Activated CD8-positive, alpha-beta T cell treated with anti-CD3 and anti-CD28 coated beads for 36 hours (primary cell): ENCODE data around the gene ASB1. TPM values are rescaled to one million over a fixed set of nuclear protein-coding genes. Genes with fewer than 3 reads are reported as not detected.

Experiments used
- ATAC-seq: fragments of 200-7000 bp; cut with Tn5 transposase; one replicate; pipeline ENCODE4 v1.10.0; 2021; ENCODE audit warnings: mild to moderate bottlenecking, moderate library complexity
- CTCF ChIA-PET: fragments of 350-600 bp; sonication (Branson Sonifier 250); formaldehyde crosslinking; loops from one replicate; lab custom pipeline; 2021; ENCODE audit warnings: antibody characterized with exemption; lab: Charles Lee
- POLR2A ChIA-PET: fragments of 350-600 bp; sonication (Branson Sonifier 250); formaldehyde crosslinking; loops from one replicate; lab custom pipeline; 2021; ENCODE audit warnings: antibody characterized with exemption; lab: Charles Lee
- DNase-seq: peaks from one replicate; pipeline ENCODE4 v3.0.0-alpha.2; 2020
- H3K27ac Mint-ChIP-seq: one replicate; pipeline ENCODE4 v1.8.0; 2021; ENCODE audit warnings: mild to moderate bottlenecking, mixed read lengths
- H3K27me3 Mint-ChIP-seq: one replicate; pipeline ENCODE4 v1.8.0; 2021; ENCODE audit warnings: mixed read lengths
- H3K36me3 Mint-ChIP-seq: one replicate; pipeline ENCODE4 v1.8.0; 2021; ENCODE audit warnings: low read depth, mixed read lengths
- H3K4me1 Mint-ChIP-seq: one replicate; pipeline ENCODE4 v1.8.0; 2021; ENCODE audit warnings: low read depth, mixed read lengths
- H3K4me3 Mint-ChIP-seq: one replicate; pipeline ENCODE4 v1.8.0; 2021; ENCODE audit warnings: mild to moderate bottlenecking, moderate library complexity, mixed read lengths
- H3K9me3 Mint-ChIP-seq: one replicate; pipeline ENCODE4 v1.8.0; 2021; ENCODE audit warnings: mixed read lengths
- intact Hi-C: fragments of 100-400 bp; cut with micrococcal nuclease; formaldehyde crosslinking; loops from one replicate; pipeline ENCODE4 v1.10.0; 2022
- total RNA-seq, 2 experiments: library from RNA; stranded (reverse); gene quantifications; one replicate each; pipeline ENCODE4 v1.2.3, GENCODE V29; 2021
- TF ChIP-seq, protein P1 (sequence below): fragments of 200-600 bp; IDR thresholded peaks from one replicate; pipeline ENCODE4 v1.8.0; 2022; ENCODE audit warnings: antibody characterized with exemption, mild to moderate bottlenecking

ASB1 gene
- total RNA-seq, 2 experiments from 2014 or later, result 39.8 to 48.1 TPM

DNA sequence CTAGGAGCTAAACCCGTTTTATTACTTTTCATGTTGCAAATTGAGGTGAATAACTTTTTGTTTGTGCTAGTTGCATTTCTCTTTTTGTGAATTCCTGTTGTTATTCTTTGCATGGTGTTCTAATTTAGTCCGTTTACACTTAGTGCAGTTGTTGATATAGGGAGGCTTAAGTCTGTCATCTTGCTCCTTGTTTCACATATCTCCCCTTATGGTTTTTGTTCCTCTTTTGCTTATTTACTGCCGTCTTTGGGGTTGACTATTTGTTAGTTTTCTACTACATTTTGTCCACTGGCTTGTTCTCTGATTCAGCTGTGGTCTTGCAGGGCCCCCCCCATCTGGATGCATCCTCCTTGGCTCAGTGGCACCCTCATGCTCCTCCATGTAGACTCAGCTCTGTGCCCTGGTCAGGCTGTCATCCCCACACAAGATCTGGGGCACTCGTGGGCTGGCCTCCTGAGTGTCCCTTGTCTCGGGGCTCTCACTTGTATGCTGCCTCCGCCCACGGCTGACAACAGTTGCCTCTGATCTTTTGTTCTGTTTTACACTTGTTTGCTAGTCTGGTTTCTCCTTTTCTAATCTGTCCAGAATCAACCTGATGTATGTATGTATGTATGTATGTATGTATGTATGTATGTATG lies 42.9 kb upstream of the ASB1 start:
- POLR2A ChIA-PET, result no interaction called here
- TF ChIP-seq, protein P1, sequence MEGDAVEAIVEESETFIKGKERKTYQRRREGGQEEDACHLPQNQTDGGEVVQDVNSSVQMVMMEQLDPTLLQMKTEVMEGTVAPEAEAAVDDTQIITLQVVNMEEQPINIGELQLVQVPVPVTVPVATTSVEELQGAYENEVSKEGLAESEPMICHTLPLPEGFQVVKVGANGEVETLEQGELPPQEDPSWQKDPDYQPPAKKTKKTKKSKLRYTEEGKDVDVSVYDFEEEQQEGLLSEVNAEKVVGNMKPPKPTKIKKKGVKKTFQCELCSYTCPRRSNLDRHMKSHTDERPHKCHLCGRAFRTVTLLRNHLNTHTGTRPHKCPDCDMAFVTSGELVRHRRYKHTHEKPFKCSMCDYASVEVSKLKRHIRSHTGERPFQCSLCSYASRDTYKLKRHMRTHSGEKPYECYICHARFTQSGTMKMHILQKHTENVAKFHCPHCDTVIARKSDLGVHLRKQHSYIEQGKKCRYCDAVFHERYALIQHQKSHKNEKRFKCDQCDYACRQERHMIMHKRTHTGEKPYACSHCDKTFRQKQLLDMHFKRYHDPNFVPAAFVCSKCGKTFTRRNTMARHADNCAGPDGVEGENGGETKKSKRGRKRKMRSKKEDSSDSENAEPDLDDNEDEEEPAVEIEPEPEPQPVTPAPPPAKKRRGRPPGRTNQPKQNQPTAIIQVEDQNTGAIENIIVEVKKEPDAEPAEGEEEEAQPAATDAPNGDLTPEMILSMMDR, result no peak
- H3K27me3 Mint-ChIP-seq, result no peaks in the 10 kb centered on the region
- CTCF ChIA-PET, result interaction anchor here (1.1 kb wide), 1 partner anchor 13 kb away, joined by 5 read pairs; no protein-coding TSS in a partner anchor
- H3K27ac Mint-ChIP-seq, result no peak overlapping the region
- no peak overlapping the region for H3K4me3 Mint-ChIP-seq
- DNase-seq (no peak), ATAC-seq (no peak)
- H3K36me3 Mint-ChIP-seq, result peaks cover 2% of the 10 kb centered on the region
- intact Hi-C loops, result no loop called here
- no peaks in the 10 kb centered on the region for H3K9me3 Mint-ChIP-seq
- H3K4me1 Mint-ChIP-seq, result peaks cover 24% of the 10 kb centered on the region

DNA sequence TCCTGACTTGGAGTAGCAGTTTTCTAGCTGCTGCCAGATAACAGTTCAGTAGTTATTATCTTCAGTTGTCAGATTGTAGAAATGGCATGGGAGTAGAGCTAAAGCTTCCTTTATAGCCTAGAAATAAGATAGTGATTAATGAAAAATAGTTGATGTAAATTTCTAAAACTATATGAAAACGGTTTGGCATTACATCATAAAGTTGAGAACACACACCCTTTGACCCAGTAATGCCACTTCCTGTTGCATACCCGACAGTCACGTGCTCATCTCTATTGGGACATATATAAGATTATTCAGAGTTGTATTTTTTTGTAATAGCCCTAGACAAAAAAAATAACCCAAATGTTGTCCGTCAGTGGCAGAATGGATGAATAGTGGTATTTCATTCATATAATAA lies 39.4 kb upstream of the ASB1 start:
- ChIA-PET POLR2A (no interaction called here), CTCF (interaction anchor here (0.9 kb wide), 1 partner anchor 30 kb away, joined by 5 read pairs; no protein-coding TSS in a partner anchor)
- intact Hi-C loops, result no loop called here
- no peak for ATAC-seq
- Mint-ChIP-seq H3K4me1 (no peaks in the 10 kb centered on the region), H3K27me3 (no peaks in the 10 kb centered on the region), H3K36me3 (no peaks in the 10 kb centered on the region), H3K27ac (no peak overlapping the region), H3K4me3 (no peak overlapping the region), H3K9me3 (no peaks in the 10 kb centered on the region)
- no peak for DNase-seq
- TF ChIP-seq, protein P1, result no peak

GRCh38 chr2:238388794-238389193 lies 37.9 kb upstream of the ASB1 start:
- Mint-ChIP-seq H3K27me3 (no peaks in the 10 kb centered on the region), H3K4me3 (no peak overlapping the region), H3K27ac (no peak overlapping the region), H3K9me3 (no peaks in the 10 kb centered on the region), H3K4me1 (no peaks in the 10 kb centered on the region), H3K36me3 (no peaks in the 10 kb centered on the region)
- ATAC-seq (no peak), DNase-seq (no peak)
- ChIA-PET POLR2A (no interaction called here), CTCF (no interaction called here)
- intact Hi-C loops, result no loop called here
- TF ChIP-seq, protein P1, result no peak

DNA sequence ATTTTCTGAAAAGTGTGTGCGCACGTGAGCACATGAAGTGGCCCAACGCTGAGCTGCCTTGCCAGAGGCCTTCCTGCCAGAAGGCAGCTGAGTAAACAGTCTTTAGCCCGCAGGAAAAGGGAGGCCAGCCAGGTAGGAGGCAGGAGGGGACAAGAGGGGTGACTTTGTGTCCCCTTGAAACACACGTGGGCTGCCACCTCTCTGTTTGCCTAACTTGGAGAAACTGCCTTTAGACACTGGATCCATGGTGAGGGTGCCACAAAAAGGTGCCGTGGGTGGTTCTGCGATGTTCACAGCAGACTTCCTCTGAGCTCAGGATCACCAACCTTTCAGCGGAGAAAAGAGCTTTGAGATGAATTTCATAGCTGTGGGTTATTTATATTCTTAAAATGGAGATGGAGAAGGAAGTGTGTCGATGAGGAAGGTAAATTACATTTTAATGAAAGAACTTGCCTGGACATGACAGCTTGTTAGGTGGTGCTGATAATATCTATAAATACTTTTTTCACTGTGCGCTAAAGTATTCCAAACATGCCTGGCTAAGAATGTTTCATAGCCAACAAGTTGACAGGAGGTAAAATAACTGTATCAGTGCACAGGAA lies 36.6 kb upstream of the ASB1 start:
- no peak for ATAC-seq
- ChIA-PET POLR2A (no interaction called here), CTCF (interaction anchor here (1.0 kb wide), 1 partner anchor 16 kb away, joined by 3 read pairs; no protein-coding TSS in a partner anchor)
- TF ChIP-seq, protein P1, result no peak
- H3K36me3 Mint-ChIP-seq, result no peaks in the 10 kb centered on the region
- H3K4me3 Mint-ChIP-seq, result no peak overlapping the region
- H3K27ac Mint-ChIP-seq, result no peak overlapping the region
- intact Hi-C loops, result no loop called here
- no peaks in the 10 kb centered on the region for H3K27me3 Mint-ChIP-seq
- DNase-seq, result no peak
- H3K4me1 Mint-ChIP-seq, result no peaks in the 10 kb centered on the region
- no peaks in the 10 kb centered on the region for H3K9me3 Mint-ChIP-seq

DNA sequence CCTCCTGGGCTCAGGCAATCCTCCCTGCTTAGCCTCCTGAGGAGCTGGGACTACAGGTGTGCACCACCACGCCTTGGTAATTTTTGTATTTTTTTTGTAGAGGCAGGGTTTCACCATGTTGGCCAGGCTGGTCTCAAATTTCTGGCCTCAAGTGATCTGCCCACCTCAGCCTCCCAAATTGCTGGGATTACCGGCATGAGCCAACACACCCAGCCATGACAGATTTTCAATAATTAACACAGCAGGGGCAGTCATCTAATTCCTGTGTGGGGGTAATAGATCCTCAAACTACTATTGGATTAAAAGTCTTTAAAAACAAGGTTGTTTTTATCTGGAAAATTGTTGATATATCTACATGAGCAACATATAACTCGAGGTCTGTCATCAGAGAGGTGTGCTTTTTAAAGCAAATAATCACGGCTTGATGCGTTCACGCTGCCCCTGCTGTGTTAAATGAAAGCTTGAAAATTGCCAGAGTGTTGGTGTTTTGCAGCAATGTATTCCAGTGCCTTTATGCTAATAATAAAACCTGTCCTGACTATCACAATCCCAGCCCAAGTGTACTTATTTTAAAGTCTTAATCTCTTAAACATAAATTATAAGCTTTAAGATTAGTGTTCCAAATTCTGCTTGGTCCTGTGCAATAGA lies 35.6 kb upstream of the ASB1 start:
- no peaks in the 10 kb centered on the region for H3K36me3 Mint-ChIP-seq
- CTCF ChIA-PET, result interaction anchor here (0.6 to 0.7 kb wide), 2 partner anchors 21 to 394 kb away, joined by 3 read pairs; no protein-coding TSS in a partner anchor
- H3K4me3 Mint-ChIP-seq, result no peak overlapping the region
- H3K27me3 Mint-ChIP-seq, result no peaks in the 10 kb centered on the region
- DNase-seq, result no peak
- H3K9me3 Mint-ChIP-seq, result no peaks in the 10 kb centered on the region
- POLR2A ChIA-PET, result no interaction called here
- no peaks in the 10 kb centered on the region for H3K4me1 Mint-ChIP-seq
- ATAC-seq, result no peak
- H3K27ac Mint-ChIP-seq, result no peak overlapping the region
- TF ChIP-seq, protein P1, result no peak
- intact Hi-C loops, result no loop called here
